Activated naive CD4-positive, alpha-beta T cell treated with anti-CD3 and anti-CD28 coated beads, Interleukin-2, amount 50 U/mL, for 24 hours (primary cell): ENCODE data around the gene NCAPD3.

Experiments
- H3K27ac Mint-ChIP-seq: one replicate; pipeline ENCODE4 v1.8.0; 2021; ENCODE audit warnings: mild to moderate bottlenecking, mixed read lengths
- H3K27me3 Mint-ChIP-seq: one replicate; pipeline ENCODE4 v1.8.0; 2021; ENCODE audit warnings: mixed read lengths
- H3K36me3 Mint-ChIP-seq: one replicate; pipeline ENCODE4 v1.8.0; 2021; ENCODE audit warnings: mixed read lengths
- H3K4me1 Mint-ChIP-seq: one replicate; pipeline ENCODE4 v1.8.0; 2021; ENCODE audit warnings: mixed read lengths
- H3K4me3 Mint-ChIP-seq: one replicate; pipeline ENCODE4 v1.8.0; 2021; ENCODE audit warnings: mild to moderate bottlenecking, mixed read lengths
- H3K9me3 Mint-ChIP-seq: one replicate; pipeline ENCODE4 v1.8.0; 2021; ENCODE audit warnings: mixed read lengths

NCAPD3 gene

DNA sequence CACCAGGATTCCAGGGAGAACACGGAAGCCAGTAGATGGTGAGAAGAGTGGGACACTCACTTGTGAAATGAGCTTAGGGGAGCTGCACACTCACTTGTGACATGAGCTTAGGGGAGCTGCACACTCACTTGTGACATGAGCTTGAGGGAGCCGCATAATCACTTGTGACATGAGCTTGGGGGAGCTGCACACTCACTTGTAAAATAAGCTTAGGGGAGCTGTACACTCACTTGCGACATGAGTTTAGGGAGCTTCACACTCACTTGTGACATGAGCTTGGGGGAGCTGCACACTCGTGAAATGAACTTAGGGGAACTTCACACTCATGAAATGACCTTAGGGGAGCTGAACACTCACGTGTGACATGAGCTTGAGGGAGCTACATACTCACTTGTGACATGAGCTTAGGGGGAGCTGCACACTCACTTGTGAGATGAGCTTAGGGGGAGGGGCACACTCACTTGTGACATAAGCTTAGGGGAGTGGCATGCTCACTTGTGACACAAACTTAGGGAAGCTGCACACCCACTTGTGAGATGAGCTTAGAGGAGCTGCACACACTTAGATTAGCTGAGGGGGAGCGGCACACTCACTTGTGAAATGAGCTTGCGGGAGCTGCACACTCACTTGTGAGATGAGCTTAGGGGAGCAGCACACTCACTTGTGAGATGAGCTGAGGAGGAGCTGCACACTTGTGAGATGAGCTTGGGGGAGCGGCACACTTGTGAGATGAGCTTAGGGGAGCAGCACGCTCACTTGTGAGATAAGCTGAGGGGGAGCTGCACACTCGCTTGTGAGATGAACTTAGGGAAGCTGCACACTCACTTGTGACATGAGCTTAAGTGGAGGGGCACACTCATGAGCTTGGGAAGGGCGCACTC is 59.0 kb downstream of the NCAPD3 start:
- no peaks in the 10 kb centered on the region for H3K27me3 Mint-ChIP-seq
- H3K4me1 Mint-ChIP-seq = no peaks in the 10 kb centered on the region
- H3K4me3 Mint-ChIP-seq = no peak overlapping the region
- peaks cover 12% of the 10 kb centered on the region for H3K36me3 Mint-ChIP-seq
- no peak overlapping the region for H3K27ac Mint-ChIP-seq
- no peaks in the 10 kb centered on the region for H3K9me3 Mint-ChIP-seq

DNA sequence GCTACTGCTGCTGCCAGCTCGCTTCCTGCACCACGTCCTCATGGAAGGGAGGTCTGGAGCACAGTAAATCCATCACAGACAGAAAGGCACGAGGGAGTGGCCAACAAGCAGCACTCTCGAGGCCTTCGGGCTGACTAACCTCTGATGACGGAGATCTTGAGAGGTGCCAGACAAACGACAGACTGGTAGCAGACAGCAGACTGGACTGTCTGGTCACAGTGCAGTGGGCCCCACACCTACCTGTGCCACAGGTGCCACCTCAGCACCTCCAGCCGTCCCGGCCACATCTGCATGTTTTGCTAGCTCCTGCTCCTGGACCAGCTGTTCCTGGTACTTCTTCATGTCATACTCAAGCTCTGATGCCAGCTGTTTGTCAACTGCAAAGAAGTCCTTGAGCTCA is 64.1 kb downstream of the NCAPD3 start:
- Mint-ChIP-seq H3K9me3 (no peaks in the 10 kb centered on the region), H3K4me3 (no peak overlapping the region), H3K27me3 (no peaks in the 10 kb centered on the region), H3K27ac (no peak overlapping the region), H3K36me3 (peaks cover 5% of the 10 kb centered on the region), H3K4me1 (no peaks in the 10 kb centered on the region)

DNA sequence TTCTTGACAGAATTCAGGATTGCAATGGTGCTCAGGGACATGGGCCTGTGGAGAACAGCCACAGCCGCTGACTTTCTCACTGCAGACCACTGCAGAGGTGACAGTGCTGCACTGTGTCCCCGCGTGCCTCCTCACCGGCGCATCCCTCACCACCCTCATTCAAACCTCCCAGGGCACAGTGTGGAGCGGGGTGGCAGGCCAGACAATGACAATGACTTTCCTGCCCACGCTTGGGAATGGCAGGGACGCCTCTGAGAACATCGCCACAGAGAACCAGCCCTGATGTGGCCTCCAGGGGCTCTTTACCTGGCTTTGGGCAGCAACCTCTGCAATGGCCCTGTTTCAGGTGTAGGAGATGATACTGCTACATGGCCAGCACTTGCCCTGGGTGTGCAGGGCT is 65.7 kb downstream of the NCAPD3 start:
- H3K4me1 Mint-ChIP-seq = no peaks in the 10 kb centered on the region
- H3K9me3 Mint-ChIP-seq = no peaks in the 10 kb centered on the region
- peaks cover 5% of the 10 kb centered on the region for H3K36me3 Mint-ChIP-seq
- H3K4me3 Mint-ChIP-seq = no peak overlapping the region
- no peaks in the 10 kb centered on the region for H3K27me3 Mint-ChIP-seq
- H3K27ac Mint-ChIP-seq = no peak overlapping the region

DNA sequence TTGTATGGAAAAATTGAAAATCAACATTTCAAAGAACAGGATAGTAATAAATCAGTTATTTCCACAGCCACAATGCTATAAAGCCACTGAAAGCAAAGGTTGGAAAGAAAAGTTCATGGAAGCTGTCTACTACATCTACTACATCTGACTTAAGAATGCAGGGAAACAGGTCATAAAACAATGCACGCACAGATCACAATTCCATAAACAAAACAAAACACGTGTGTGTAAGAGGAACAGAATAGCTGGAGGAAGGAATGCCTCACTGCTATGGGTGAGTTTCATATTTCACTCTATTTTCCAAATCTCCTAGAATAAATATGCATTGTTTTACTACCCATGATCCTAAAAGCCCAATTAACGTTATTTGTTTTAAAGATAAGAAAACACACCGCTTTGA is 66.3 kb downstream of the NCAPD3 start:
- no peaks in the 10 kb centered on the region for H3K4me1 Mint-ChIP-seq
- H3K27me3 Mint-ChIP-seq = no peaks in the 10 kb centered on the region
- peaks cover 5% of the 10 kb centered on the region for H3K36me3 Mint-ChIP-seq
- H3K4me3 Mint-ChIP-seq = no peak overlapping the region
- no peak overlapping the region for H3K27ac Mint-ChIP-seq
- no peaks in the 10 kb centered on the region for H3K9me3 Mint-ChIP-seq

DNA sequence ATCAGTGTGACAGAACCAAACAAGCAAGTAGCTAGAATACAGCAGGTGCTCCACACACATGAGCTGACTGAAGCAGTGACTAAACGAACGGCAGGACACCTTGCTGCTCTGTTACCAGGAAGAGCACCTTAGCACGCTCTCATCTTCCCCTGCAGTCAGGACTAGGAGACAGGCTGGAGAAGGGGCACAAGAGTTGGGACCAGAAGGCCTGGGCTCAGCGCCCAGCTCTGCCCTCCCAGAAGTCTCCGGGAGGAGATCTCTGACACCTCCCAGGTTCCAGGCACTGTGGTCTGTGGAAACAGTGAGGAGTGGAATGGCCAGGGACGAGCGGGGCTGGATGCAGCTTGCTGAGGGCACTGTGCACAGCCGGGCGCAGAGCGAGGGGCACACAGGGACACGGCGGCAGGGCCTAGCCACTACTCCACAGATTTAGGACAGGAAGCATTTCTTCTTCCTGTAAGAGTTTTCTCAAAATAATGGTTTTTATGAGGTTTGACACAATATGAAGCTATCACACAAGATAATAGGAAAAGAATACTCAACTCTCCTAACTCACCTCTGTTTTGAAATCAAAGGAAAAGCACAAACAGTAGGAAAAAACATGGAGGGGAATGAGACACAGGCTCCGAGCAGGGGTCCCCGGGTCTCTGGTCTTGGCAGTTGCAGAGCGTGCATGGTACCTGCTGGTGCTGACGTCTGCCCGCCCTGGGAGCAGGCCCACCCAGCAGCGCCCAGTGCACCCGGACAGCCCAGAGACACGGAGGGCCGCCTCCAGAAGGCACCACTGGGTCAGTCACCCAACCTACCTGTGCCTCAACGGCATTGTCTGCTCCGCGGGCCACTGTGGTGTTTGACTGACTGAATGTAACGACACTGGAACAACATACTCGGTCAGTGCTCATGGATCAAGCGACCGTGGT is 67.6 kb downstream of the NCAPD3 start:
- H3K27me3 Mint-ChIP-seq = no peaks in the 10 kb centered on the region
- H3K27ac Mint-ChIP-seq = no peak overlapping the region
- H3K9me3 Mint-ChIP-seq = no peaks in the 10 kb centered on the region
- H3K4me1 Mint-ChIP-seq = no peaks in the 10 kb centered on the region
- peaks cover 3% of the 10 kb centered on the region for H3K36me3 Mint-ChIP-seq
- H3K4me3 Mint-ChIP-seq = no peak overlapping the region

DNA sequence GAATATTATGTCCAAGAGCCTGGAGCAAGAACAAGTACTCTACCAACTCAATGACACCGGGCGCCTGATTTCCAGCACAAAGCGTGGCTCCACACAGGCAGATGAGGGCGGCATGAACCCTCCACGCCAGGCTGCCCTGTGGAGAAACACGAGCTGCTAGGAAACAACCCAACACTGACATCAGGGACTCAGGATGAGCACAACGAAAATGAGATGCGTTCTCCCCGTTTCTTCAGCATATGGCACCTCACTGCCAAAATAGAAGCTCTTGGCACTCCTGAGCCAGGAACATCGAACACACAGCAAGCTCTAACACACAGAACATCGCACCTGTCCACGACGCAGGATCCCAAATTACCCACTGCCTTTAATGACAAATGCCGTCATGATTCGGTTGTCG is 68.3 kb downstream of the NCAPD3 start:
- H3K27me3 Mint-ChIP-seq = no peaks in the 10 kb centered on the region
- H3K36me3 Mint-ChIP-seq = peaks cover 3% of the 10 kb centered on the region
- no peaks in the 10 kb centered on the region for H3K4me1 Mint-ChIP-seq
- no peaks in the 10 kb centered on the region for H3K9me3 Mint-ChIP-seq
- no peak overlapping the region for H3K4me3 Mint-ChIP-seq
- no peak overlapping the region for H3K27ac Mint-ChIP-seq

DNA sequence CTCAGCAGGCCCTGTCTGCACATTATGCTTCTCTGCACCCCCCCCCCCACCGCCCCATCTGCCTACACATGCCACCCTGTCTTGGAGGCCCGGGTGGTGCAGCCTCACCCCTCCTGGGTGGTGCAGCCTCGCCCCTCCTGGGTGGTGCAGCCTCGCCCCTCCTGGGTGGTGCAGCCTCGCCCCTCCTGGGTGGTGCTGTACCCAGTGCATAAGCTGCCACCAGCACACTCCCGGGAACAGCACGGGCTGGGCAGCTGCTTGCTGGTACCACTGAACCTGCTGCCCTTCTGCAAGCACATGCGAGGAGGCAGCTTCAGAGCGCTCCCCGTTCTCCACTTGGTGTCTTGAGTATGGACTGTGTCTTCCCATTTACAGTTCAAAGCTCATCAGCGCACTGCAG is 69.3 kb downstream of the NCAPD3 start:
- Mint-ChIP-seq H3K27ac (no peak overlapping the region), H3K9me3 (no peaks in the 10 kb centered on the region), H3K36me3 (peaks cover 3% of the 10 kb centered on the region), H3K27me3 (no peaks in the 10 kb centered on the region), H3K4me1 (no peaks in the 10 kb centered on the region), H3K4me3 (no peak overlapping the region)

DNA sequence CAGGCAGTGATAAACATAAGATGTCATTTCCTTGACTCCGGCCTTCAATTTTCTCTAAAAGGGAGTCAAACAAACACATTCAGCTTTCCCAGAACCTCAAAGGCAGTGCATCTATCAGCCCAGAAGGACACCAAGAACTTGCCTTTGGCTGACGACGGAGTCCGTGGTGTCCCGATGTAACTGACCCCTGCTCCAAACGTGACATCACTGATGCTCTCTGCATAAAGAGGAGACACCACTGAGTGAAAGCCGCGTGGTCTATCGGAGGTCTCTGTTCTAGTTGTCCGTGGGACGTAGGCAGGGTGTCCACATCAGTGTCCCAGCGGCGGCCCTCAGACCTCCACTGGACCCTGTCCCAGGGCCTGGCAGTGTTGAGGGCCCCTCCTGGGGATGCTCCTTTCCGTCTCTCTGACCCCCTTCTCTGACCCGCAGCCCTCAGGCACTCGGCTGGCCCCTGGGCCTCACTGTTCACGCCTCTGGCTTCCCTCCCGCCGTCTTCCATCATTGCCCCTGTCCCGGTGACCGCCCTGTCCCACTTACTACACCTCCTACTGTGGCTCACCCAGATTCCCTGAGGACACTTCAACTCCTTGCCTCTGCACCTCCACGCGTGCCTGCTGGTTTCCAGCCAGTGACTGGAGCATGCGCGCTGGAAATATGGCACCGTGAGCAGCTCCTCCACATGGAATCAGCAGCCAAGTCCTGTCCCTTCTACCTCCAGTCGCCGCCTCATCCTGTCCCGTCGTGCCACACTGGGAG is 70.4 kb downstream of the NCAPD3 start:
- Mint-ChIP-seq H3K4me3 (no peak overlapping the region), H3K36me3 (peaks cover 3% of the 10 kb centered on the region), H3K27me3 (no peaks in the 10 kb centered on the region), H3K4me1 (no peaks in the 10 kb centered on the region), H3K9me3 (no peaks in the 10 kb centered on the region), H3K27ac (no peak overlapping the region)

DNA sequence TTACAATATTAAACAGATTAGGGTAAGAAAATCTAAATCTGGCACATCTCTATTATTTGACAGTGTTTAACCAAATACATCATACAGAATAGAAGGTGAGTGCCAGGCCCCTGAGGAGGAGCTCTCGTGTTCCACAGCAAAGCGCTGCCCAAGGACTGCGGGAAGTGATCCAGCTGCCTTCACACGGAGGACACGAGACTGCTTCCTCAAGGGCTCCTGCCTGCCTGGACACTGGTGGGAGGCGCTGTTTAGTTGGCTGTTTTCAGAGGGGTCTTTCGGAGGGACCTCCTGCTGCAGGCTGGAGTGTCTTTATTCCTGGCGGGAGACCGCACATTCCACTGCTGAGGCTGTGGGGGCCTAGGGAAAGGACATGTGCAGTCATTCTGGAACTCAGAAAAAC is 71.1 kb downstream of the NCAPD3 start:
- Mint-ChIP-seq H3K9me3 (no peaks in the 10 kb centered on the region), H3K27me3 (no peaks in the 10 kb centered on the region), H3K36me3 (peaks cover 3% of the 10 kb centered on the region), H3K27ac (no peak overlapping the region), H3K4me1 (no peaks in the 10 kb centered on the region), H3K4me3 (no peak overlapping the region)

DNA sequence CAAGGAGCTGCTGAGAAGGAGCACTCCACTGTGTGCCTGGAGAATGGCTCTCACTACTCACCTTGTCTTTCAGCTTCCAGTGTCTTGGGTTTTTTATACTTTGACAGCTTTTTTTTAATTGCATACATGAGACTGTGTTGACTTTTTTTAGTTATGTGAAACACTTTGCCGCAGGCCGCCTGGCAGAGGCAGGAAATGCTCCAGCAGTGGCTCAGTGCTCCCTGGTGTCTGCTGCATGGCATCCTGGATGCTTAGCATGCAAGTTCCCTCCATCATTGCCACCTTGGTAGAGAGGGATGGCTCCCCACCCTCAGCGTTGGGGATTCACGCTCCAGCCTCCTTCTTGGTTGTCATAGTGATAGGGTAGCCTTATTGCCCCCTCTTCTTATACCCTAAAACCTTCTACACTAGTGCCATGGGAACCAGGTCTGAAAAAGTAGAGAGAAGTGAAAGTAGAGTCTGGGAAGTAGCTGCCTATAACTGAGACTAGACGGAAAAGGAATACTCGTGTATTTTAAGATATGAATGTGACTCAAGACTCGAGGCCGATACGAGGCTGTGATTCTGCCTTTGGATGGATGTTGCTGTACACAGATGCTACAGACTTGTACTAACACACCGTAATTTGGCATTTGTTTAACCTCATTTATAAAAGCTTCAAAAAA is 72.6 kb downstream of the NCAPD3 start:
- Mint-ChIP-seq H3K27me3 (no peaks in the 10 kb centered on the region), H3K9me3 (no peaks in the 10 kb centered on the region), H3K27ac (no peak overlapping the region), H3K4me3 (no peak overlapping the region), H3K4me1 (no peaks in the 10 kb centered on the region), H3K36me3 (no peaks in the 10 kb centered on the region)

DNA sequence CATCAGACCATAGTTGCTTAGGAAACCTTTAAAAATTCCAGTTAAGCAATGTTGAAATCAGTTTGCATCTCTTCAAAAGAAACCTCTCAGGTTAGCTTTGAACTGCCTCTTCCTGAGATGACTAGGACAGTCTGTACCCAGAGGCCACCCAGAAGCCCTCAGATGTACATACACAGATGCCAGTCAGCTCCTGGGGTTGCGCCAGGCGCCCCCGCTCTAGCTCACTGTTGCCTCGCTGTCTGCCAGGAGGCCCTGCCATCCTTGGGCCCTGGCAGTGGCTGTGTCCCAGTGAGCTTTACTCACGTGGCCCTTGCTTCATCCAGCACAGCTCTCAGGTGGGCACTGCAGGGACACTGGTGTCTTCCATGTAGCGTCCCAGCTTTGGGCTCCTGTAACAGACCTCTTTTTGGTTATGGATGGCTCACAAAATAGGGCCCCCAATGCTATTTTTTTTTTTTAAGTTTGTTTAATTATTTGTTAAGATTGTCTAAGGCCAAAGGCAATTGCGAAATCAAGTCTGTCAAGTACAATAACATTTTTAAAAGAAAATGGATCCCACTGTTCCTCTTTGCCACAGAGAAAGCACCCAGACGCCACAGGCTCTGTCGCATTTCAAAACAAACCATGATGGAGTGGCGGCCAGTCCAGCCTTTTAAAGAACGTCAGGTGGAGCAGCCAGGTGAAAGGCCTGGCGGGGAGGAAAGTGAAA is 73.4 kb downstream of the NCAPD3 start:
- Mint-ChIP-seq H3K27me3 (no peaks in the 10 kb centered on the region), H3K36me3 (no peaks in the 10 kb centered on the region), H3K9me3 (no peaks in the 10 kb centered on the region), H3K4me3 (no peak overlapping the region), H3K27ac (no peak overlapping the region), H3K4me1 (no peaks in the 10 kb centered on the region)

DNA sequence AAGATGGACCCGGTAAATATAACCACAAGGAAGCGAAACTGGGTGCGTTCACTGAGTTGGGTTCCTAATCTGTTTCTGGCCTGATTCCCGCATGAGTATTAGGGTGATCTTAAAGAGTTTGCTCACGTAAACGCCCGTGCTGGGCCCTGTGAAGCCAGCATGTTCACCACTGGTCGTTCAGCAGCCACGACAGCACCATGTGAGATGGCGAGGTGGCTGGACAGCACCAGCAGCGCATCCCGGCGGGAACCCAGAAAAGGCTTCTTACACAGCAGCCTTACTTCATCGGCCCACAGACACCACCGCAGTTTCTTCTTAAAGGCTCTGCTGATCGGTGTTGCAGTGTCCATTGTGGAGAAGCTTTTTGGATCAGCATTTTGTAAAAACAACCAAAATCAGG is 74.4 kb downstream of the NCAPD3 start:
- H3K4me3 Mint-ChIP-seq = no peak overlapping the region
- no peaks in the 10 kb centered on the region for H3K9me3 Mint-ChIP-seq
- H3K27ac Mint-ChIP-seq = no peak overlapping the region
- H3K36me3 Mint-ChIP-seq = peaks cover 6% of the 10 kb centered on the region
- H3K4me1 Mint-ChIP-seq = no peaks in the 10 kb centered on the region
- H3K27me3 Mint-ChIP-seq = no peaks in the 10 kb centered on the region

DNA sequence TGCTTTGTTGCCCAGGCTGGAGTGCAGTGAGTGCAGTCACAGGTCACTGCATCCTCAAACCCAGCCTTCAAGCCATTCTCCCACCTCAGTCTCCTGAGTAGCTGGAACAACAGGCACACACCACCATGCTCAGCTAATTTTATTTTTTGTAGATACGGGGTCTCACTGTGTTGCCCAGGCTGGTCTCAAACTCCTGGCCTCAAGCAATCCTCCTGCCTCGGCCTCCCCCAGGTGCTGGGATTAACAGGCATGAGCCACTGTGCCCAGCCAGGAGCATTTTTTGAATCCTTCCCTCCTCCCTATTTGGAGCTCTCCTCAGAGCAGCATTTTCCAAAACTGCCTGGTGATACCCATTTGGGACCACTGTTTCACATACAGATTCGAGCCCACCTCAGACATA is 77.2 kb downstream of the NCAPD3 start:
- H3K36me3 Mint-ChIP-seq = peaks cover 6% of the 10 kb centered on the region
- no peaks in the 10 kb centered on the region for H3K9me3 Mint-ChIP-seq
- H3K27ac Mint-ChIP-seq = no peak overlapping the region
- no peaks in the 10 kb centered on the region for H3K27me3 Mint-ChIP-seq
- no peak overlapping the region for H3K4me3 Mint-ChIP-seq
- peaks cover 6% of the 10 kb centered on the region for H3K4me1 Mint-ChIP-seq

DNA sequence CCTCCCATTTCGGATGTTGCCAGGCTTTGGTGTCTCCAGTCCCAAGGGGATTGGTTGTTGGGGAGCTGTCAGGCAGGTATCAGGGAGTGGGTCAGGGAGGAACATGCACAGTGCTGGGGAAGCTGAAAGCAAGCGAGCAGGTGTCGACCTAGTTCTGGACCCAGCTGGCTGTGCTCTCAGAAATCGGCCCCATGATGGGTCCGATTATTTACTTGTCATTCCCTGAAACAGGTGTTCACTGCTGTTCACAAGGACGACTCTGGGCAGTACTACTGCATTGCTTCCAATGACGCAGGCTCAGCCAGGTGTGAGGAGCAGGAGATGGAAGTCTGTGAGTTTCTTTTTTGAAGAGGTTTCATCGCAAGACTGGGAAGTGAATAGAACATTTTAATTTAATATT is 78.1 kb downstream of the NCAPD3 start:
- H3K27me3 Mint-ChIP-seq = no peaks in the 10 kb centered on the region
- H3K4me1 Mint-ChIP-seq = peaks cover 6% of the 10 kb centered on the region
- no peaks in the 10 kb centered on the region for H3K9me3 Mint-ChIP-seq
- H3K27ac Mint-ChIP-seq = no peak overlapping the region
- H3K36me3 Mint-ChIP-seq = peaks cover 6% of the 10 kb centered on the region
- H3K4me3 Mint-ChIP-seq = no peak overlapping the region

DNA sequence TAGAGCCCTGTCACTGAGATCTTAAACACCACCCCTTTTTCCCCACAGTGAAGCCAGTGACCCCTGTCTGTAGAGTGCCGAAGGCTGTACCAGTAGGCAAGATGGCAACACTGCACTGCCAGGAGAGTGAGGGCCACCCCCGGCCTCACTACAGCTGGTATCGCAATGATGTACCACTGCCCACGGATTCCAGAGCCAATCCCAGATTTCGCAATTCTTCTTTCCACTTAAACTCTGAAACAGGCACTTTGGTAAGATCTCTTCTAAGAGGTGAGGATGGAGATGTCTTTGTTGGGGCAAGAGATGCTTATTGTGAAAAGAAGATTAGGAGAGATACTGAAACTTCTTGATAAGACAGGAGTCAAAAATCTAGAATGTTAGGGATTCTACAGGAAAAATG is 79.0 kb downstream of the NCAPD3 start:
- no peaks in the 10 kb centered on the region for H3K9me3 Mint-ChIP-seq
- H3K27ac Mint-ChIP-seq = peak overlapping the region; percentile 26
- peaks cover 6% of the 10 kb centered on the region for H3K4me1 Mint-ChIP-seq
- H3K36me3 Mint-ChIP-seq = peaks cover 6% of the 10 kb centered on the region
- no peaks in the 10 kb centered on the region for H3K27me3 Mint-ChIP-seq
- no peak overlapping the region for H3K4me3 Mint-ChIP-seq
